ENCODE results near the gene HSPA8.

HSPA8 gene

GRCh38 chr11:123057661-123058305, 4.2 kb downstream of the HSPA8 start:
- H3K9me3 ChIP-seq (ENCODE audit: insufficient read depth, low read depth, low read length), result no peaks in the 10 kb centered on the region
- H3K4me1 ChIP-seq (ENCODE audit: insufficient read depth, low read length, poor library complexity, severe bottlenecking), result peaks cover 33% of the 10 kb centered on the region
- H3K27me3 ChIP-seq (ENCODE audit: insufficient read depth, low read length, poor library complexity, severe bottlenecking), result peaks cover 14% of the 10 kb centered on the region
- H3K79me2 ChIP-seq (ENCODE audit: insufficient read depth, low read length), result peaks cover 69% of the 10 kb centered on the region
- TF ChIP-seq EZH2phosphoT487 (IDR thresholded peaks at IDR 0.05; ENCODE audit: borderline replicate concordance) (no peak), CTCF (conservative IDR thresholded peaks at IDR 0.05; ENCODE audit: low read length) (no peak)
- H2AFZ ChIP-seq (ENCODE audit: low read length), result no peak overlapping the region
- H3F3A ChIP-seq (ENCODE audit: low read depth), result peaks cover 29% of the 10 kb centered on the region
- H3K36me3 ChIP-seq (ENCODE audit: insufficient read depth, low read length), result peaks cover 62% of the 10 kb centered on the region
- peak overlapping the region; percentile 90 for H3K4me3 ChIP-seq (ENCODE audit: low read length, poor library complexity, severe bottlenecking)
- H3K9ac ChIP-seq (ENCODE audit: low read depth, low read length, poor library complexity, severe bottlenecking), result no peak overlapping the region
- no peaks in the 10 kb centered on the region for H3K9me2 ChIP-seq (replicated peaks; ENCODE audit: low read depth, low read length)
- peaks cover 75% of the 10 kb centered on the region for H4K20me1 ChIP-seq (ENCODE audit: insufficient read depth, low read length, poor library complexity, severe bottlenecking)
- H3K4me2 ChIP-seq (ENCODE audit: low read depth, low read length, poor library complexity, severe bottlenecking), result peak overlapping the region; percentile 93

GRCh38 chr11:123056835-123057491, 5.0 kb downstream of the HSPA8 start:
- no peak overlapping the region for H2AFZ ChIP-seq (ENCODE audit: low read length)
- TF ChIP-seq EZH2phosphoT487 (IDR thresholded peaks at IDR 0.05; ENCODE audit: borderline replicate concordance) (no peak), CTCF (conservative IDR thresholded peaks at IDR 0.05; ENCODE audit: low read length) (no peak)
- H3K4me2 ChIP-seq (ENCODE audit: low read depth, low read length, poor library complexity, severe bottlenecking), result peak overlapping the region; percentile 93
- peaks cover 33% of the 10 kb centered on the region for H3K4me1 ChIP-seq (ENCODE audit: insufficient read depth, low read length, poor library complexity, severe bottlenecking)
- peaks cover 75% of the 10 kb centered on the region for H4K20me1 ChIP-seq (ENCODE audit: insufficient read depth, low read length, poor library complexity, severe bottlenecking)
- H3K79me2 ChIP-seq (ENCODE audit: insufficient read depth, low read length), result peaks cover 67% of the 10 kb centered on the region
- H3F3A ChIP-seq (ENCODE audit: low read depth), result peaks cover 29% of the 10 kb centered on the region
- peaks cover 14% of the 10 kb centered on the region for H3K27me3 ChIP-seq (ENCODE audit: insufficient read depth, low read length, poor library complexity, severe bottlenecking)
- H3K4me3 ChIP-seq (ENCODE audit: low read length, poor library complexity, severe bottlenecking), result peak overlapping the region; percentile 33
- H3K9ac ChIP-seq (ENCODE audit: low read depth, low read length, poor library complexity, severe bottlenecking), result peak overlapping the region; percentile 23
- peaks cover 62% of the 10 kb centered on the region for H3K36me3 ChIP-seq (ENCODE audit: insufficient read depth, low read length)
- H3K9me3 ChIP-seq (ENCODE audit: insufficient read depth, low read depth, low read length), result no peaks in the 10 kb centered on the region
- no peaks in the 10 kb centered on the region for H3K9me2 ChIP-seq (replicated peaks; ENCODE audit: low read depth, low read length)

GRCh38 chr11:123055191-123055901, 6.6 kb downstream of the HSPA8 start:
- peaks cover 29% of the 10 kb centered on the region for H3F3A ChIP-seq (ENCODE audit: low read depth)
- peaks cover under 1% of the 10 kb centered on the region for H3K27me3 ChIP-seq (ENCODE audit: insufficient read depth, low read length, poor library complexity, severe bottlenecking)
- H3K79me2 ChIP-seq (ENCODE audit: insufficient read depth, low read length), result peaks cover 51% of the 10 kb centered on the region
- no peaks in the 10 kb centered on the region for H3K9me3 ChIP-seq (ENCODE audit: insufficient read depth, low read depth, low read length)
- peaks cover 60% of the 10 kb centered on the region for H4K20me1 ChIP-seq (ENCODE audit: insufficient read depth, low read length, poor library complexity, severe bottlenecking)
- H3K4me3 ChIP-seq (ENCODE audit: low read length, poor library complexity, severe bottlenecking), result no peak overlapping the region
- H3K4me1 ChIP-seq (ENCODE audit: insufficient read depth, low read length, poor library complexity, severe bottlenecking), result peaks cover 30% of the 10 kb centered on the region
- no peaks in the 10 kb centered on the region for H3K9me2 ChIP-seq (replicated peaks; ENCODE audit: low read depth, low read length)
- H3K9ac ChIP-seq (ENCODE audit: low read depth, low read length, poor library complexity, severe bottlenecking), result no peak overlapping the region
- H3K36me3 ChIP-seq (ENCODE audit: insufficient read depth, low read length), result peaks cover 51% of the 10 kb centered on the region
- H3K4me2 ChIP-seq (ENCODE audit: low read depth, low read length, poor library complexity, severe bottlenecking), result peak overlapping the region; percentile 93
- no peak overlapping the region for H2AFZ ChIP-seq (ENCODE audit: low read length)
- TF ChIP-seq CTCF (conservative IDR thresholded peaks at IDR 0.05; ENCODE audit: low read length) (no peak), EZH2phosphoT487 (IDR thresholded peaks at IDR 0.05; ENCODE audit: borderline replicate concordance) (no peak)

All from Loucy (cell line).